H1 (cell line): ENCODE data around the gene ENO3. TPM values are rescaled to one million over a fixed set of nuclear protein-coding genes. Genes with fewer than 3 reads are reported as not detected.

ENCODE experiments used
- HDAC6 ChIP-seq: IDR thresholded peaks from one replicate; pipeline ENCODE4 v1.7.1; 2012; ENCODE audit warnings: low read depth, mild to moderate bottlenecking, inconsistent platforms, low read length, moderate library complexity
- NRF1 ChIP-seq: IDR thresholded peaks from 2 replicates; pipeline ENCODE4 v1.6.1; 2011; ENCODE audit warnings: mild to moderate bottlenecking, low read depth, low read length, improper control_type of control experiment
- POLR2A ChIP-seq, 2 experiments: IDR thresholded peaks; 1 replicate in 1 of 2; 2 replicates in 1 of 2; pipeline ENCODE4 v1.6.1; 2011; ENCODE audit warnings: low read depth in 2 of 2, low read length in 2 of 2, mild to moderate bottlenecking in 2 of 2; ENCODE audit errors: control extremely low read depth in 1 of 2
- POLR2AphosphoS5 ChIP-seq: IDR thresholded peaks from 2 replicates; pipeline ENCODE4 v1.6.1; 2011; ENCODE audit warnings: low read depth, low read length
- RFX5 ChIP-seq: IDR thresholded peaks from 2 replicates; pipeline ENCODE4 v1.6.1; 2011; ENCODE audit warnings: low read depth, low read length, improper control_type of control experiment, borderline replicate concordance
- SIN3A ChIP-seq, 2 experiments: IDR thresholded peaks in 1 of 2; conservative IDR thresholded peaks in 1 of 2; 2 replicates each; pipeline ENCODE4 v1.6.1; 2011 to 2012; ENCODE audit warnings: low read length in 2 of 2, improper control_type of control experiment in 1 of 2, low read depth in 1 of 2, mild to moderate bottlenecking in 1 of 2
- SP2 ChIP-seq: IDR thresholded peaks from 2 replicates; pipeline ENCODE4 v1.6.1; 2012; ENCODE audit warnings: mild to moderate bottlenecking, low read length, inconsistent platforms
- TCF12 ChIP-seq: IDR thresholded peaks from 2 replicates; pipeline ENCODE4 v1.6.1; 2011; ENCODE audit warnings: low read depth, mild to moderate bottlenecking, low read length
- polyA plus RNA-seq, 7 experiments: library from polyadenylated mRNA; depleted of rRNA in 3 of 7; stranded (reverse) in 5 of 7; unstranded in 2 of 7; fragments of >200 nt in 5 of 7; fragments of 200-250 nt in 2 of 7; gene quantifications; 1 replicate in 5 of 7; 2 replicates in 1 of 7; 4 replicates in 1 of 7; pipeline versions ENCODE4 v1.2.1 to v1.2.3, GENCODE V29; 2011 to 2013; ENCODE audit warnings: missing spikeins in 2 of 7, mixed read lengths in 2 of 7
- total RNA-seq: library from RNA; stranded (reverse); fragmentation: NEBNext Ultra II Directional; extraction: Animal tissue kit (Norgen Biotek cat#: 25700); gene quantifications from 2 replicates; pipeline ENCODE4 v1.2.1, GENCODE V29; 2021

ENO3 gene
- total and polyA plus RNA-seq, 2 of the 8 experiments (the other 6 are each of a cell fraction or from before 2014, with no cell fraction given), result 25.0 to 25.7 TPM

- TF ChIP-seq RFX5, result no peak
- no peak for TF ChIP-seq HDAC6
- TF ChIP-seq TCF12, result no peak
- TF ChIP-seq NRF1, result peak; percentile 67
- 0 out of 4 replicates have a peak, but pooled peaks of 1 of the 2 experiments have one; percentile 9 for TF ChIP-seq SIN3A (conservative IDR thresholded peaks at IDR 0.05 in 1 of 2, IDR thresholded peaks at IDR 0.05 in 1 of 2; ENCODE audit: low read depth in 1 of 2, low read length in 2 of 2)
- TF ChIP-seq POLR2A (IDR thresholded peaks at IDR 0.05; ENCODE audit: control extremely low read depth in 1 of 2, low read depth in 2 of 2, low read length in 2 of 2), result peak in 1 of 2 experiments; percentile 25; a peak in 2 of 3 replicates
- TF ChIP-seq POLR2AphosphoS5, result peak; percentile 45; the same call in 1 of the 2 replicates
- TF ChIP-seq SP2, result no peak
These were observed 2.0 kb upstream of the ENO3 start (continued) for GRCh38 chr17:4948931-4949320.
